Nephron (organoid): Measurements from ENCODE around the gene DLG5.

ENCODE experiments used
- H3K27ac Mint-ChIP-seq, 3 experiments: 2 replicates each; pipeline ENCODE4 v1.8.0; 2020; ENCODE audit warnings: mixed read lengths in 3 of 3, mild to moderate bottlenecking in 2 of 3, moderate library complexity in 1 of 3
- H3K27me3 Mint-ChIP-seq: 2 replicates; pipeline ENCODE4 v1.8.0; 2021; ENCODE audit warnings: low read depth, mild to moderate bottlenecking, moderate library complexity, mixed read lengths
- H3K36me3 Mint-ChIP-seq: 2 replicates; pipeline ENCODE4 v1.8.0; 2020; ENCODE audit warnings: low read depth, mixed read lengths
- H3K4me1 Mint-ChIP-seq: 2 replicates; pipeline ENCODE4 v1.8.0; 2020; ENCODE audit warnings: mixed read lengths
- H3K4me3 Mint-ChIP-seq, 3 experiments: 2 replicates each; pipeline ENCODE4 v1.8.0; 2020; ENCODE audit warnings: mild to moderate bottlenecking in 3 of 3, mixed read lengths in 3 of 3, moderate library complexity in 2 of 3
- H3K9me3 Mint-ChIP-seq: 2 replicates; pipeline ENCODE4 v1.8.0; 2020; ENCODE audit warnings: mixed read lengths
- CTCF ChIP-seq, 3 experiments: fragments of 200-600 bp; sonication (generic); IDR thresholded peaks; one replicate each; pipeline ENCODE4 v1.5.0; 2021; ENCODE audit warnings: antibody characterized with exemption in 3 of 3; ENCODE audit not compliant: unreplicated experiment in 3 of 3

Gene DLG5

GRCh38 chr10:77846718-77847311 lies 79.7 kb downstream of the DLG5 start:
- H3K9me3 Mint-ChIP-seq = no peaks in the 10 kb centered on the region
- H3K4me3 Mint-ChIP-seq = no peak overlapping the region
- peak; percentile 89 to 96 (median 96) for TF ChIP-seq CTCF (IDR thresholded peaks at IDR 0.05; ENCODE audit: unreplicated experiment in 3 of 3)
- H3K4me1 Mint-ChIP-seq = peaks cover 15% of the 10 kb centered on the region
- H3K27ac Mint-ChIP-seq = peak overlapping the region; percentile 72 to 89 (median 75)
- no peaks in the 10 kb centered on the region for H3K27me3 Mint-ChIP-seq
- H3K36me3 Mint-ChIP-seq = peaks cover 56% of the 10 kb centered on the region

GRCh38 chr10:77845451-77845850 lies 81.1 kb downstream of the DLG5 start:
- H3K36me3 Mint-ChIP-seq = peaks cover 52% of the 10 kb centered on the region
- no peak overlapping the region for H3K27ac Mint-ChIP-seq
- H3K4me1 Mint-ChIP-seq = peaks cover 15% of the 10 kb centered on the region
- H3K4me3 Mint-ChIP-seq = no peak overlapping the region
- H3K27me3 Mint-ChIP-seq = no peaks in the 10 kb centered on the region
- H3K9me3 Mint-ChIP-seq = no peaks in the 10 kb centered on the region
- no peak for TF ChIP-seq CTCF (IDR thresholded peaks at IDR 0.05; ENCODE audit: unreplicated experiment in 3 of 3)

GRCh38 chr10:77844713-77845445 lies 81.7 kb downstream of the DLG5 start:
- H3K4me3 Mint-ChIP-seq = no peak overlapping the region
- peaks cover 49% of the 10 kb centered on the region for H3K36me3 Mint-ChIP-seq
- H3K27me3 Mint-ChIP-seq = no peaks in the 10 kb centered on the region
- TF ChIP-seq CTCF (IDR thresholded peaks at IDR 0.05; ENCODE audit: unreplicated experiment in 3 of 3) = no peak
- peaks cover 11% of the 10 kb centered on the region for H3K4me1 Mint-ChIP-seq
- H3K9me3 Mint-ChIP-seq = no peaks in the 10 kb centered on the region
- no peak overlapping the region for H3K27ac Mint-ChIP-seq

- Mint-ChIP-seq H3K36me3 (peaks cover 55% of the 10 kb centered on the region), H3K4me3 (no peak overlapping the region), H3K27me3 (no peaks in the 10 kb centered on the region), H3K9me3 (no peaks in the 10 kb centered on the region), H3K4me1 (peaks cover 10% of the 10 kb centered on the region), H3K27ac (no peak overlapping the region)
- TF ChIP-seq CTCF (IDR thresholded peaks at IDR 0.05; ENCODE audit: unreplicated experiment in 3 of 3) = no peak
Measured at GRCh38 chr10:77844177-77844576, 82.4 kb downstream of the DLG5 start.

- Mint-ChIP-seq H3K27ac (no peak overlapping the region), H3K9me3 (no peaks in the 10 kb centered on the region), H3K4me1 (peaks cover 12% of the 10 kb centered on the region), H3K36me3 (peaks cover 54% of the 10 kb centered on the region), H3K4me3 (no peak overlapping the region), H3K27me3 (no peaks in the 10 kb centered on the region)
- peak in 1 of 3 experiments; percentile 13 for TF ChIP-seq CTCF (IDR thresholded peaks at IDR 0.05; ENCODE audit: unreplicated experiment in 3 of 3)
Measured at GRCh38 chr10:77843264-77843663, 83.3 kb downstream of the DLG5 start.
